ENCODE data around the gene FCAMR. TPM values are rescaled to one million over a fixed set of nuclear protein-coding genes. Genes with fewer than 3 reads are reported as not detected.

The FCAMR gene
- polyA plus RNA-seq, 1 donor (not counting 4 experiments of a cell fraction or from before 2014, with no cell fraction given), result not detected

DNA sequence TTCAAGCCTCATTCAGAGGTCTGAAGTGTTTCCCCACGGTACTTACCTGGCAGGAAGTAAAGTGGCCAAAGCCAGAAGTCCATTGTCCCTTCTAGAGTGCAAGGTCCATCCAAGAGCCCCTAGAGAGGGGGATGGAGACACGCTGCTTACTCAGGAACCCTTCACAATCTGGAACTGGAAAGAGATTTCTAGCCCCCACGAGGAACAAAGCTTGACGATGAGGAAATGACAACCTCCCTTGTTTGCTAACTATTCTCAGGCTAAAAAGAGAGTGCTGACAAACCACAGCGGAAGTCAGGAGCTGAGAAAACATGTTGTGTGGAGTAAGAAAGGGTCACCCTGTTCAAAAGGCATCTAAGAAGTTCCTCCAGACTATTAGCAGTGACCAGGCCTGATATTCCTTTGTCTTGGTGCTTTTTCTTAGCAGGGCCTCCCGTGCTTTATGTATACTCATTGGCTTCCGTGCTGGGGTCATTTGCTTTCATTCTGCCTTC is 48.4 kb downstream of the FCAMR start, which contains the start of gene FCMR:
FCMR (minus strand) TSS at position 170 of the 494 bp plus-strand sequence; CDS start at position 83, 87 bp downstream.
- no peaks in the 10 kb centered on the region for H3K9me3 ChIP-seq (ENCODE audit: control insufficient read depth, low read depth, low read length)
- H3K9me1 ChIP-seq (ENCODE audit: control insufficient read depth, extremely low read depth, insufficient read depth, low read length), result no peaks in the 10 kb centered on the region
- H3K79me2 ChIP-seq (ENCODE audit: control insufficient read depth, insufficient read depth, low read length), result no peaks in the 10 kb centered on the region
- no peak within 1 kb of the TSS for H3K9ac ChIP-seq (ENCODE audit: control insufficient read depth, extremely low read depth, insufficient read depth, low read length)
- no peaks in the 10 kb centered on the region for H3K36me3 ChIP-seq (ENCODE audit: control insufficient read depth in 2 of 2, extremely low read depth in 1 of 2, insufficient read depth in 2 of 2, low read length in 2 of 2)
- TF ChIP-seq EZH2 (IDR thresholded peaks at IDR 0.05; ENCODE audit: low read length) (no peak), CTCF (optimal IDR thresholded peaks at IDR 0.05 in 1 of 3, IDR thresholded peaks at IDR 0.05 in 1 of 3, conservative IDR thresholded peaks at IDR 0.05 in 1 of 3; ENCODE audit: extremely low read depth in 1 of 3, insufficient read depth in 2 of 3, low read length in 3 of 3) (no peak)
- H3K27me3 ChIP-seq (ENCODE audit: control insufficient read depth, extremely low read depth, insufficient read depth, low read length), result no peaks in the 10 kb centered on the region
- H3K4me2 ChIP-seq (ENCODE audit: control insufficient read depth, extremely low read depth, insufficient read depth, low read depth, low read length), result no peak within 1 kb of the TSS
- no peak within 1 kb of the TSS for H2AFZ ChIP-seq (ENCODE audit: control insufficient read depth, low read length)
- FAIRE-seq (no peak), DNase-seq (ENCODE audit: low read depth, low spot score) (no peak)
- H4K20me1 ChIP-seq (ENCODE audit: control insufficient read depth, extremely low read depth, insufficient read depth, low read length), result no peaks in the 10 kb centered on the region
- H3K27ac ChIP-seq (ENCODE audit: control insufficient read depth, insufficient read depth, low read length), result no peak within 1 kb of the TSS
- no peak within 1 kb of the TSS for H3K4me3 ChIP-seq (ENCODE audit: control insufficient read depth in 2 of 3, extremely low read depth in 1 of 3, insufficient read depth in 2 of 3, low read depth in 1 of 3, low read length in 3 of 3)
- dilution Hi-C loops (cut with MboI; ENCODE audit: extremely low pct_ligation_motif_present, low sequenced_read_pairs), result loop anchor here (10.0 kb wide), 1 partner anchor 63 kb away; no protein-coding TSS in a partner anchor
- H3K4me1 ChIP-seq (ENCODE audit: control insufficient read depth, extremely low read depth, insufficient read depth, low read length), result no peaks in the 10 kb centered on the region

DNA sequence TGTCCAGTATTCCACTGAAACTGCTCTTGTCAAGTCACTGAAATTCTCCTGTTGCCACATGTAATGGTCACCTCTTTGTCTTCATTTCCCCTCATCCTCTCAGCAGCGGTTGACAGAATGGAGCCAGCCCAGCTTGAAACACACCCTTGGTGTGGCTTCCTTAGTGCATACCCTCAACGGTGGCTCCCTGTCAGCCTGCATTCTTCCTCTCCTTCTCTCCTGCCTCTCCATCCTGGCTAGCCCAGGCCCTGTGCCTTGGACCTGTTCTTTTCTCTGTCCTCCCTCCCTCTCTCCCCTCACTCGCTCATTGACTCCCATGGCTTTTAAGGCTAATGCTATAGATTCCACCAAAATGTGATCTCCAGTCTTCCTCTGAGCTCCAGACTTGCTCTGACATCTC is 52.2 kb downstream of the FCAMR start:
- H3K79me2 ChIP-seq (ENCODE audit: control insufficient read depth, insufficient read depth, low read length), result no peaks in the 10 kb centered on the region
- dilution Hi-C loops (cut with MboI; ENCODE audit: extremely low pct_ligation_motif_present, low sequenced_read_pairs), result no loop called here

More for the DNA sequence above, 52.2 kb downstream of the FCAMR start:
- no peak overlapping the region for H3K4me2 ChIP-seq (ENCODE audit: control insufficient read depth, extremely low read depth, insufficient read depth, low read depth, low read length)
- no peak overlapping the region for H3K9ac ChIP-seq (ENCODE audit: control insufficient read depth, extremely low read depth, insufficient read depth, low read length)
- DNase-seq (ENCODE audit: low read depth, low spot score) (no peak), FAIRE-seq (no peak)
- no peak overlapping the region for H3K27ac ChIP-seq (ENCODE audit: control insufficient read depth, insufficient read depth, low read length)
- H3K4me1 ChIP-seq (ENCODE audit: control insufficient read depth, extremely low read depth, insufficient read depth, low read length), result no peaks in the 10 kb centered on the region
- H3K27me3 ChIP-seq (ENCODE audit: control insufficient read depth, extremely low read depth, insufficient read depth, low read length), result no peaks in the 10 kb centered on the region
- no peak overlapping the region for H3K4me3 ChIP-seq (ENCODE audit: control insufficient read depth in 2 of 3, extremely low read depth in 1 of 3, insufficient read depth in 2 of 3, low read depth in 1 of 3, low read length in 3 of 3)
- no peak overlapping the region for H2AFZ ChIP-seq (ENCODE audit: control insufficient read depth, low read length)
- no peaks in the 10 kb centered on the region for H3K9me1 ChIP-seq (ENCODE audit: control insufficient read depth, extremely low read depth, insufficient read depth, low read length)
- H4K20me1 ChIP-seq (ENCODE audit: control insufficient read depth, extremely low read depth, insufficient read depth, low read length), result no peaks in the 10 kb centered on the region
- TF ChIP-seq EZH2 (IDR thresholded peaks at IDR 0.05; ENCODE audit: low read length), result no peak
- H3K36me3 ChIP-seq (ENCODE audit: control insufficient read depth in 2 of 2, extremely low read depth in 1 of 2, insufficient read depth in 2 of 2, low read length in 2 of 2), result no peaks in the 10 kb centered on the region
- no peaks in the 10 kb centered on the region for H3K9me3 ChIP-seq (ENCODE audit: control insufficient read depth, low read depth, low read length)

Measured in keratinocyte (primary cell).